ENCODE data around the gene WDR82. TPM values are rescaled to one million over a fixed set of nuclear protein-coding genes. Genes with fewer than 3 reads are reported as not detected.

The WDR82 gene, protein sequence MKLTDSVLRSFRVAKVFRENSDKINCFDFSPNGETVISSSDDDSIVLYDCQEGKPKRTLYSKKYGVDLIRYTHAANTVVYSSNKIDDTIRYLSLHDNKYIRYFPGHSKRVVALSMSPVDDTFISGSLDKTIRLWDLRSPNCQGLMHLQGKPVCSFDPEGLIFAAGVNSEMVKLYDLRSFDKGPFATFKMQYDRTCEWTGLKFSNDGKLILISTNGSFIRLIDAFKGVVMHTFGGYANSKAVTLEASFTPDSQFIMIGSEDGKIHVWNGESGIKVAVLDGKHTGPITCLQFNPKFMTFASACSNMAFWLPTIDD
- total RNA-seq (2022; extraction: Qiagen RNA extraction; ENCODE audit: low read depth) = 45.4 to 57.8 TPM (median 50.5 TPM) in 5 replicates

DNA sequence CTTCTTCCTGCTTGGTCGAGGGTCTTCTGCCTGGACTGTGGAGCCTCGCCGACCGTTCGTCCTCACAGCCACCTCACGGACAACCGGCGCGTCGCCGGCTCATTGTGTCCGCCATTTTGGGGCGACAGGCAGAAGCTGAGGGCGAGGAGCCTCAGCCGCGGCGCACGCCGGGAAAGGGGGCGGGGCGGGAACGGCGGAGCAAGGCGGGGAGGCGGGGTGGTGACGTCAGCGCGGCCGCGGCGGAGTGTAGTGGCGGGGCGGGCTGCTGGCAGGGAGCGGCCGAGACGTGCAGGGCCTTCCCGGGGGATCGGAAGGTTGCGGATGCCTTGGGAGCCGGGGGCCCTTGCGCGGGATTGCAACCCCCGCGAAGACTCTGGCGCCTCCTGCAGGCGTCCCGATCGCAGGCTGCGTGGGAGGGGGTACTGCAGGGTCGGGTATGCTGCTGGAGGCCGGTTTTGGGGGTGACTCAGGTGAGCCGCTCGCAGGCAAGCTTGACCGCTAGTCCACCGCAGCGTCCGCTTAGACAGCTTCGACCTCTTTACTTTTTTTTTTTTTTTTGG, at the start of gene WDR82:
Gene WDR82 (minus strand): TSS at position 140 of the 560 bp plus-strand sequence. CDS start 288 bp downstream, outside the sequence.

DNA sequence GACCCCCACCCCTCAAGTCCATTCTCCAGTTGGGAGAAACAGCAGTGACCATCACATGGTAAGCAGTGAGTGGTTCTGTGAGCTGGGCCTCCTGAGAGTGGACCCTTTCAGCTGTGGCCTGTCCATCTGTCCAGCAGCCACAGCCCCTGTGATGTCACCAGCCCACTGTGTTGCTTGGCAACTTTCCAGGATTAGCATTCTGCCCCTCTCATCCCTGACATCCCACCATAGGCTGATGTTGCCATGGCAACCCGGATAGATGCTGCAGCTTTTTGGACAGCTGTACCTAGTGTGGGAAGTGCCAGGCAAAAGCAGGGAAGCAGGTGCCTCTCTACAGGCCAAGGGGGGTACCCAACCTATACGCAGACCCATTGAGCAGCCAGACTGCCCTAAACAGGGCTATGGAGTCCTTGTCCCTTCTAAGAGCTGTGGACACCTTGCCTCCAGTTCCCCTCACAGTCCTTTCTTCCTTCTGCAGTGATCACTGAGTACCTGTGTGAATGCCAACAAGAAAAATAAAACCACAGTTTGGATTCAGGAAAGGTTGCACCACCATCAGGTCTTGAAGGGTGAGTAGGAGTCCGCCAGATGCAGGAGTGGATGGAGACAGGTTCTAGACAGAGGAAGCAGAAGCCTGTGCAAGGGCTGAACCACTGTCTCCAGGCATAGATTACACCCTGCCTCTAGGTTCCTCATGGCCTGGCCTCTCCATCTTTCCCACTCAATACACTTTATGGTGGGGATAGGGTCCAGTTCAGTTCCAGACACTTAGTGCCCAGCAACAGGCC, 37.7 kb upstream of the WDR82 start, which contains the start of gene DNAH1:
Gene DNAH1 (plus strand): TSS at position 343 of the 788 bp plus-strand sequence. CDS start 6,124 bp downstream, outside the sequence.

DNA sequence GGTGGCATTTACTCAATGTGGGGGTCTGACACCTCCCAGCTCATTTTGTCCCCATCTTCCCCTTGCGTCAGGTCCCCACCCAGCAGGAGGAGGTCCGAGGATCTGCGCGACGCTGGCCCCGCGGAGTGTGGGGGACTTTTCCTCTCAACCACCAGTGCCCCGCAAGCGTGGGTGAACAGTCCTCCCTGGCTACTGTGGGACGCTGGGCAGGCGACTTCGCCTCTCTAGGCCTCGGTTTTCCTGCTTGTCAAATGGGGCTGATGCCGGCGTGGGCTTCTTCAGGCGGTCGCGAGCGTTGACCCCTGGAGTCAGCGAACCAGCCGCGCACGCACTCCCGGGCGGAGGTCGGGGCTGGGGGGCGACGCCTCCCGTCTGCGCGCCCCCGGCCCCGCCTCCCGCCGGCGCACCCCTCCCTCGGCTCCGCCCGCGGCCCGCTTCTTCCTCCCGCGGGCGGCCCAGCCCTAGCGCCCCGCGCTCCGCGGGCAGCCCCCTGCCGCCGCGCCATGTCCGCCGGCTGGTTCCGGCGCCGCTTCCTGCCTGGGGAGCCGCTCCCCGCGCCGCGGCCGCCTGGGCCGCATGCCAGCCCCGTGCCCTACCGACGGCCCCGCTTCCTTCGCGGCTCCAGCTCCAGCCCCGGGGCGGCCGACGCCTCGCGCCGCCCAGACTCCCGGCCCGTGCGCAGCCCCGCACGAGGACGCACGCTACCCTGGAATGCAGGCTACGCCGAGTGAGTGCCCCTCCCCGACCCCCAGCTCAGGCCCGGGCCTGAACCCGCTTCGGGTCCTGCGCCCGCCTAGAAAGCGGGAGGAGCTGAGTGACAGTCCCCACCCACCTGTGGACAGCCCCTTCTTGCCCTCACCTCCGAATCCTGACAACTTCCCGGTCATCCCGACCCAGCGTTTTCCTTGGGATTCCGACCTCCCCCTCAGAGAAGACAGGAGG, 32.9 kb downstream of the WDR82 start, which contains the start of gene PPM1M:
Gene PPM1M (plus strand): TSS at position 438 of the 942 bp plus-strand sequence. CDS start 66 bp downstream, at position 504.

DNA sequence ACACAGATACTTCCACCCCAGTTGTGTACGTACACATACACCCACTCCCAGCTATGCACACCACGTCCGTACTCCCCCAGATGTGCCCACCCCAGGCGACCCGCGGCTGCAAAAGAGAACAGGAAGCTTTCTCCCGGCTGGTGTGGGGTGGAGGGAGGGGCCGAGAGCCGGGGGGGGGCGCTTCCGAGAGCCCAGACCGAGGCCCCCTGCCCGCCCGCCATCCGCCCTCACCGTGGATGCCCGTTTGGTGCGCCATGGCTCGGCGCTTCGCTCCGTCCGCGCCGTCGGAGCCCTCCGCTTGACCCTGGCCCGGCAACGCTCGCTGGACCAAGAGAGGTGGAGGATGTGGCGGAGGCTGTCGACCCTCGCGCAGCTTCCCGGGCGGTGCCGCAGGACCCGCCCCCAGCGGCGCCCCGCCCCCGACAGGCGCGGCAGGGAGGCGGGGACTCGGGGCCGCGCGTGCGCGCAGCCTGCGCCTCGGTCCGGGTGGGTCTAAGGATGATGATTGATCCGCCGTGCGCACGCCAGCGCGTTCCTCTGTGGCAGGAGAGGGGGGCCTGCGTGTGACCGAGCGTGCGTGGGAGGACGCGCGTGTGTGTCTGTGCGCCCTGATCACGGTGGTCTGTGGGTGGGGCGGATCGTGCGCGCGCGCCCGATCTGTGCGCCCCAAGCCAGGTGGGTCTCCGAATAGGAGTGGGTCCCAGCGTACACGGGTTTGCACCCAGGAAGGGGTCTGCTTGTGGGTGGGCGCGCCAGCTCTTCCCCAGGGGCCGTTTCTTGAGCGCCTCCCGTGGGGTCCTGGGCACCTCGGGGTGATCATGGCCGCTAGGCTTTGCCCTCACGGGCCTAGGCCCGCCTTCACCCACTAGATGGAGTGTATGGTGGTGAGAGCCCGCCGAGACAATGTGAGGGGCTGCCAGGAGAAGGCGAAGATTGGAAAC, 39.4 kb downstream of the WDR82 start, which contains the start of gene TWF2:
Gene TWF2 (minus strand): TSS at position 398 of the 941 bp plus-strand sequence. CDS start 142 bp downstream, at position 256.

DNA sequence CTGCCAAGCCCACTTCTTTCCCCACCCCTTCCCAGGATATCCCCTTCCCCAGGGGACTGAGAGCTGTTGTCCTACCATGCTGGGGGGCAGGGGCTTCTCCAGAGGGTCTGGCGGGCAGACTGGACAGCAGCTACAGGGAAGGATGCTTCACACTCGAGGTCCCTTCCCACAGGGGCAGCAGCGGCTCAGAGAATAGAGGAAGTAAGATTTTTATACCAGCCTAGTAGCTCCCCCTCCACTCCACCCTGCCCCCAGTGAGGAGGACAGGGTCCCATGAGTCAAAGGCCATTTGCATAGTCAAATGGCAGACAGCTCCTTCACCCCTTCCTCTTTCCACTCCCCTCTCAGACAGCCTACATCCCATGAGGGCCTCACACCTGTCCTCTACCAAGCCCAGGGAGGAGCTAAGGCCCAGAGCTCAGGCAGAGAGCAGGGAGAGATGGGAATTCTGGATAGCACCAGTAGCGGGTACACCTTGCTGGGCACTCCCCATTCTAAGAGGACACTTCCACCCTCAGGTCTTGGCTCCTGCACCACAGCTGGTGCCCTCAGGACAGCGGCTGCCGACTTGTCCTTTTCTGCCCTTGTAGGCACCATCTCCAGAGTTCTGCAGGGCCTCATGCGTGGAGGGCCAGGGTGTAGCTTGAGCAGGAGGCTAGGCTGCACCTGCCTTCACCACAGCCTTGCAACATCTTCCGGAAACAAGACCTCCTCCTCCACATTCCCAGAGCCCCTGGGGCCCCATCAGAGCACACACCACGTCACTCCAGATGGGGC, 52.8 kb downstream of the WDR82 start, which contains the start of gene TLR9:
Gene TLR9 (minus strand): TSS at position 194 of the 777 bp plus-strand sequence. CDS start 116 bp downstream, at position 78.

Other genes with a start within 250 kb of the WDR82 start
- 16.2 to 20.6 TPM (median 18.4 TPM) in 5 replicates for gene DUSP7, start 222.1 kb downstream of the WDR82 start, total RNA-seq (2022; extraction: Qiagen RNA extraction; ENCODE audit: low read depth)
- gene POC1A, start 124.2 kb downstream of the WDR82 start, total RNA-seq (2022; extraction: Qiagen RNA extraction; ENCODE audit: low read depth) = 12.2 to 19.5 TPM (median 19.2 TPM) in 5 replicates
- 38.4 to 51.7 TPM (median 49.5 TPM) in 5 replicates for gene ALAS1, start 80.5 kb downstream of the WDR82 start, total RNA-seq (2022; extraction: Qiagen RNA extraction; ENCODE audit: low read depth)
- gene TLR9, start 53.0 kb downstream of the WDR82 start, total RNA-seq (2022; extraction: Qiagen RNA extraction; ENCODE audit: low read depth) = 0.18 TPM in 1 of 5 replicates, not detected in the others
- 51.7 to 79.8 TPM (median 69.4 TPM) in 5 replicates for gene TWF2, start 39.5 kb downstream of the WDR82 start, total RNA-seq (2022; extraction: Qiagen RNA extraction; ENCODE audit: low read depth)
- gene PPM1M, start 32.9 kb downstream of the WDR82 start, total RNA-seq (2022; extraction: Qiagen RNA extraction; ENCODE audit: low read depth) = 3.5 to 5.8 TPM (median 5.1 TPM) in 5 replicates
- 1.5 to 4.6 TPM (median 3.8 TPM) in 5 replicates for gene GLYCTK, start 9.2 kb upstream of the WDR82 start, total RNA-seq (2022; extraction: Qiagen RNA extraction; ENCODE audit: low read depth)
- 0.72 to 1.6 TPM (median 0.89 TPM) in 5 replicates for gene DNAH1, start 37.7 kb upstream of the WDR82 start, total RNA-seq (2022; extraction: Qiagen RNA extraction; ENCODE audit: low read depth)
- 25.6 to 40.0 TPM (median 38.8 TPM) in 5 replicates for gene BAP1, start 131.4 kb upstream of the WDR82 start, total RNA-seq (2022; extraction: Qiagen RNA extraction; ENCODE audit: low read depth)
- gene PHF7, start 132.0 kb upstream of the WDR82 start, total RNA-seq (2022; extraction: Qiagen RNA extraction; ENCODE audit: low read depth) = 2.1 to 4.5 TPM (median 2.7 TPM) in 5 replicates
- gene SEMA3G, start 166.5 kb upstream of the WDR82 start, total RNA-seq (2022; extraction: Qiagen RNA extraction; ENCODE audit: low read depth) = 0.07 to 0.15 TPM (median 0.12 TPM) in 5 replicates
- 0.87 to 2.3 TPM (median 1.2 TPM) in 5 replicates for gene TNNC1, start 175.4 kb upstream of the WDR82 start, total RNA-seq (2022; extraction: Qiagen RNA extraction; ENCODE audit: low read depth)
- gene NISCH, start 177.0 kb upstream of the WDR82 start, total RNA-seq (2022; extraction: Qiagen RNA extraction; ENCODE audit: low read depth) = 10.9 to 17.3 TPM (median 14.4 TPM) in 5 replicates
- 0.09 to 0.14 TPM in 2 of 5 replicates, not detected in the others for gene STAB1, start 216.7 kb upstream of the WDR82 start, total RNA-seq (2022; extraction: Qiagen RNA extraction; ENCODE audit: low read depth)